Uterus (tissue), 2 donors: ENCODE results near the gene CDC25C.

Source experiments
- CTCF ChIP-seq, 4 experiments: fragments of 200-600 bp in 2 of 4; fragments of 450-650 bp in 2 of 4; sonication (generic) in 2 of 4; IDR thresholded peaks; one replicate each; pipeline ENCODE4 v1.5.1; 2016 to 2019; ENCODE audit warnings: antibody characterized with exemption in 4 of 4, mild to moderate bottlenecking in 2 of 4, moderate library complexity in 1 of 4
- POLR2A ChIP-seq, 2 donors: fragments of 450-650 bp; IDR thresholded peaks; one replicate each; pipeline ENCODE4 v1.6.1; 2016; ENCODE audit warnings: antibody characterized with exemption in 2 of 2, mild to moderate bottlenecking in 1 of 2, moderate library complexity in 1 of 2

GRCh38 chr5:138245717-138246116, 85.9 kb downstream of the CDC25C start:
- TF ChIP-seq CTCF (IDR thresholded peaks at IDR 0.05) (no peak), POLR2A (IDR thresholded peaks at IDR 0.05) (no peak)
